Measurements from ENCODE around the gene AKR1C2. TPM values are rescaled to one million over a fixed set of nuclear protein-coding genes. Genes with fewer than 3 reads are reported as not detected.
"Not testable (repeated sequence)": the region's sequence is repeated elsewhere in the genome, so short reads cannot be mapped to it uniquely, and the experiment has no call there.

AKR1C2 gene
- total and polyA plus RNA-seq, 12 donors: 3.5 to 27.4 (median 10.3) TPM

DNA sequence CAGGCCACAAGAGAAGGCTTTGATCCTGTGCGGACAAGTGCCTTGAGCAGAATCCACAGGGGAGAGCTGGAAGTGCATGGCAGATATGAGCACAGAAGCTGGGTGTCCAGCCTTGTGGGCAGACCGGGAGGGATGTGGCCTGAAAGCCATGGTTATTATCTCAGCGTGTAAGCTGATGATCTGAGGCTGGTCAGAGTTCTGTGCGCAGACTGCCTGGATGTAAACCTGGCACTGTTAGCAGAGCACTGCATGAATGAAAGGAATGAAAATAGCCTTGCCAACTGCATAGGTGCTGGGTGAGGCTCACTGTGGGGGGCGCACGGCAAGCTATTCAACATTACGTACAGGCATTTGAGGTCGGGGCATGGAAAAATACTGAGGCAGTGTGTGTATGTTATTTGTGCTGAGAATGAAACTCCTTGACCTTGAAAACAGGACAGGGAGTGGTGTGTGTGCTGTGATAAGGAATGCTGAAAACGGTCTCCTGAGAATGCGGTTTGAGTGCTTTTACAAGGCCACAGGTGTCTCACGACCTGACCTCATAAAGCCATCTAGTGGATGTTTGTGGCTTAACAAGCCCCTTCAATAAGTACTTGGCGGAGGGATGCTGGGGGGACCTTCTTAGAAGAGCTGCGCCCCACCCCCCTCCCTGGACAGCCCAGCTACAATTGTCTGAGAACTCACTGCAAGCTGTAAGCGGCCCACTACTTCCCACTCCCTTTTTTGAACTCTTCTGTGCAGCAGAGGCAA, 21.8 kb downstream of the AKR1C2 start:
- TF ChIP-seq, protein P1, sequence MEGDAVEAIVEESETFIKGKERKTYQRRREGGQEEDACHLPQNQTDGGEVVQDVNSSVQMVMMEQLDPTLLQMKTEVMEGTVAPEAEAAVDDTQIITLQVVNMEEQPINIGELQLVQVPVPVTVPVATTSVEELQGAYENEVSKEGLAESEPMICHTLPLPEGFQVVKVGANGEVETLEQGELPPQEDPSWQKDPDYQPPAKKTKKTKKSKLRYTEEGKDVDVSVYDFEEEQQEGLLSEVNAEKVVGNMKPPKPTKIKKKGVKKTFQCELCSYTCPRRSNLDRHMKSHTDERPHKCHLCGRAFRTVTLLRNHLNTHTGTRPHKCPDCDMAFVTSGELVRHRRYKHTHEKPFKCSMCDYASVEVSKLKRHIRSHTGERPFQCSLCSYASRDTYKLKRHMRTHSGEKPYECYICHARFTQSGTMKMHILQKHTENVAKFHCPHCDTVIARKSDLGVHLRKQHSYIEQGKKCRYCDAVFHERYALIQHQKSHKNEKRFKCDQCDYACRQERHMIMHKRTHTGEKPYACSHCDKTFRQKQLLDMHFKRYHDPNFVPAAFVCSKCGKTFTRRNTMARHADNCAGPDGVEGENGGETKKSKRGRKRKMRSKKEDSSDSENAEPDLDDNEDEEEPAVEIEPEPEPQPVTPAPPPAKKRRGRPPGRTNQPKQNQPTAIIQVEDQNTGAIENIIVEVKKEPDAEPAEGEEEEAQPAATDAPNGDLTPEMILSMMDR (IDR thresholded peaks at IDR 0.05): peak; percentile 20 to 67 (median 54)
- no peak for TF ChIP-seq POLR2A (IDR thresholded peaks at IDR 0.05)
- intact Hi-C loops (cut with DNase I): loop anchor here in 1 of 2 donors (10.0 kb wide), 1 partner anchor 137 kb away; no protein-coding TSS in a partner anchor
- peak overlapping the region in 2 of 5 donors; percentile 2 to 63 for H3K27ac ChIP-seq
- DNase-seq: peak in 6 of 7 donors; percentile 26 to 74 (median 41)
- H3K9me3 ChIP-seq (replicated peaks in 1 of 3): no peaks in the 10 kb centered on the region
- H3K4me1 ChIP-seq (replicated peaks in 1 of 2): no peaks in the 10 kb centered on the region
- 52 to 62% (median 57%) methylated on average over 12 to 14 of the region's 14 CpGs for WGBS, 4 donors
- no peaks in the 10 kb centered on the region for H3K36me3 ChIP-seq (replicated peaks in 1 of 2)
- H3K27me3 ChIP-seq: no peaks in the 10 kb centered on the region
- no peak overlapping the region for H3K4me3 ChIP-seq

DNA sequence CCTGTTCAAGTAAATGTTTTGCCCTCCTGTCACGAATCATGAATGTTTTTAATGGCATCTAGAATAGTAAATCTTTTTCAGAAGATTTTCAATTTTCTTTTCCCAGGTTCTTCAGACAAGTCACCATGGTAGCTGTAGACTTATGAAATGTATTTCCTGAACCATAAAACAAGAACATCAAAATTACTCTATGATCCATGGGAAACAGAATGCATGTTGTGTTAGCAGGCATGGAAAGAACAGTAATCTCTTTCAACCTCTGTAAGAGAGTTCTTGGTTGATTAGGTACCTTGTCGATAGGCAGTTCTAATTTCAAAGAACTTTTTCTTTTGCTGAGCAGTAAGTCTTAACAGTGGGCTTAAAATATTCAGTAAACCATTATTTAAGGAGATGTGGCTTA, 22.9 kb downstream of the AKR1C2 start:
- intact Hi-C loops (cut with DNase I): loop anchor here in 1 of 2 donors (10.0 kb wide), 1 partner anchor 136 kb away; no protein-coding TSS in a partner anchor
- H3K36me3 ChIP-seq (replicated peaks in 1 of 2): no peaks in the 10 kb centered on the region
- H3K4me1 ChIP-seq (replicated peaks in 1 of 2): no peaks in the 10 kb centered on the region
- no peak for DNase-seq
- H3K9me3 ChIP-seq (replicated peaks in 1 of 3): no peaks in the 10 kb centered on the region
- H3K27ac ChIP-seq: no peak overlapping the region
- TF ChIP-seq, protein P1 (IDR thresholded peaks at IDR 0.05): no peak
- no peak for TF ChIP-seq POLR2A (IDR thresholded peaks at IDR 0.05)
- 89 to 95% (median 93%) methylated on average over 2 of the region's 2 CpGs for WGBS, 4 donors
- no peak overlapping the region for H3K4me3 ChIP-seq
- H3K27me3 ChIP-seq: no peaks in the 10 kb centered on the region

DNA sequence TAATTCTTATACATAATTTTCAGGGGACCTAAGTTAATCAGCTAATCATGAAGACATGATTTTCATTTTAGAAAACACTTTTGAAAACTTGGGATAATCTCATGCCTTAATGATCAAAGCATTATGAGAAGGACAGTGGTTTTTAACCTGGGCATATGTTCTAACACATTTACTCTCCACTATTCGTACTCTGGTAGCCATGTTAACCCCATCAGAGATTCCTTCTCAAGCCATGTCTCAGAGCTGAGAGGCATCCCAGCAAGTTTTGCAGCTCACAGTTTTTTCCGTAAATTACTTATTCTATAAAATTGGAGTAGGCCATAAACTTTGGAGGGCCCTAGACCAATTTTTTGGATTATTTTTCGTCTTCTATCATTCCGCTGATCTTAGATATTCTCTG, 24.8 kb downstream of the AKR1C2 start:
- intact Hi-C loops (cut with DNase I): no loop called here
- Histone ChIP-seq H3K4me3 (no peak overlapping the region), H3K27ac (no peak overlapping the region), H3K36me3 (replicated peaks in 1 of 2) (no peaks in the 10 kb centered on the region), H3K9me3 (replicated peaks in 1 of 3) (no peaks in the 10 kb centered on the region), H3K4me1 (replicated peaks in 1 of 2) (no peaks in the 10 kb centered on the region), H3K27me3 (no peaks in the 10 kb centered on the region)
- TF ChIP-seq POLR2A (IDR thresholded peaks at IDR 0.05): no peak
- TF ChIP-seq, protein P1 (IDR thresholded peaks at IDR 0.05): no peak
- 91 to 97% (median 95%) methylated on average over 4 of the region's 4 CpGs for WGBS, 4 donors
- DNase-seq: no peak

DNA sequence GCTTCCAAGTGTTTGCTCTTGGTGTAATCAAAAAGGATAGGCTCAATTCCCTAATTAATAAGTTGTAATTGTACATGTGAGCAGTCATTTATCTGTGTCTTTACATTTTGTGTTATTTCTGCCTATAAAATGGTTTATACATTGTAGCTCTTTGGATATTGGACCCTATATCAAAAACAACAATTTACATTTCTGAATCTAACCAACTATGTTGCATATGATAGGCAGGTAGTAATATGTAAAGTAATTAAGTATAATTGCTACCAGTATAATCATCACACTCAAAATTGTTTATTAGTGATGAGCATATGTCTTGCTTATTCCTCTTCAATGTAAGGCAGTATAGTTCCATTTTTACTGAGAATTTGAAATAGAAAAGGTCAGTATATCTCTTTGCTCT, 26.6 kb downstream of the AKR1C2 start:
- DNase-seq: no peak
- no peaks in the 10 kb centered on the region for H3K36me3 ChIP-seq (replicated peaks in 1 of 2)
- H3K27me3 ChIP-seq: no peaks in the 10 kb centered on the region
- H3K4me3 ChIP-seq: no peak overlapping the region
- H3K9me3 ChIP-seq (replicated peaks in 1 of 3): no peaks in the 10 kb centered on the region
- no peak for TF ChIP-seq POLR2A (IDR thresholded peaks at IDR 0.05)
- TF ChIP-seq, protein P1 (IDR thresholded peaks at IDR 0.05): no peak
- no peaks in the 10 kb centered on the region for H3K4me1 ChIP-seq (replicated peaks in 1 of 2)
- intact Hi-C loops (cut with DNase I): no loop called here
- no peak overlapping the region for H3K27ac ChIP-seq

DNA sequence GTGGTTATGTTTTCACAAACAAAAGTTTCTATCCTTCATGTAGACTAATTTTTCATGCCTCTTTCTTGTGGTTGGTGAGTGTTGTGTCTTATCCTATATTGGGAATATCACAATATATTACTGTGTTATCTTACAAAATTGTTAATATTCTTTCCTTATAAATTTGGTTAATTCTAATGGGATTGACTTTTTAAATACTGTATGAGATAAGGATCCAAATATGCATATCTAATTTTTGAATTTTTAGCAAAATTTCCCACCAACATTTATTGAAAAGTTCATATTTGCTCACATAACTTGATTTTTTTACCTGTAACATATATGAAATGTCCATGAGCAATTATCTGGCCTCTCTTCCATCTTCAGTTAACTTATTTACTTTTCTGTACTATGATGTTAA, 29.3 kb downstream of the AKR1C2 start:
- H3K4me1 ChIP-seq (replicated peaks in 1 of 2); H3K27me3 ChIP-seq; H3K4me3 ChIP-seq; H3K27ac ChIP-seq; DNase-seq; H3K9me3 ChIP-seq (replicated peaks in 1 of 3); intact Hi-C loops (cut with DNase I); H3K36me3 ChIP-seq (replicated peaks in 1 of 2): not testable (repeated sequence)

DNA sequence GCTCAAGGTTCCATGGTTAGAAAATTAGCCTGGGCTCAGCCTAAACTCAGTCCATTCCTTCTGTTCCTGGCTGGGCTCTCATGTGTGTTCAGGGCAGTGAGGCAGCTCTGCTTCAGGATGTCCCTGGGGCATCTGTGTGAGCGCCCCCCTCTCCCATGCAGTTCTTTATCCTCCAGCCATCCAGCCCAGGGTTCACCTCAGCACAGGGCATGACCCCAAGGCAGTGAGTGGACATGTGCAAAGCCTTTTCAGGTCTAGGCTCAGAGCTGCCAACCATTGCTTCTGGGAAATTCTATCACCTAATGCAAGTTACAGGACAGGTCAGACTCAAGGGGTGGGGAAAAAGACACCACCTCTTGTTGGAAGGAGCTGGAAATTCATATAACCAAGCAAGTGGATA, 30.4 kb downstream of the AKR1C2 start:
- H3K4me3 ChIP-seq; H3K27ac ChIP-seq; H3K4me1 ChIP-seq (replicated peaks in 1 of 2); intact Hi-C loops (cut with DNase I); H3K36me3 ChIP-seq (replicated peaks in 1 of 2); H3K9me3 ChIP-seq (replicated peaks in 1 of 3); H3K27me3 ChIP-seq; DNase-seq: not testable (repeated sequence)
- WGBS, 4 donors: 87 to 88% methylated on average over 1 of the region's 1 CpG; no CpG with 5 or more reads in 2 of the 4 donors

DNA sequence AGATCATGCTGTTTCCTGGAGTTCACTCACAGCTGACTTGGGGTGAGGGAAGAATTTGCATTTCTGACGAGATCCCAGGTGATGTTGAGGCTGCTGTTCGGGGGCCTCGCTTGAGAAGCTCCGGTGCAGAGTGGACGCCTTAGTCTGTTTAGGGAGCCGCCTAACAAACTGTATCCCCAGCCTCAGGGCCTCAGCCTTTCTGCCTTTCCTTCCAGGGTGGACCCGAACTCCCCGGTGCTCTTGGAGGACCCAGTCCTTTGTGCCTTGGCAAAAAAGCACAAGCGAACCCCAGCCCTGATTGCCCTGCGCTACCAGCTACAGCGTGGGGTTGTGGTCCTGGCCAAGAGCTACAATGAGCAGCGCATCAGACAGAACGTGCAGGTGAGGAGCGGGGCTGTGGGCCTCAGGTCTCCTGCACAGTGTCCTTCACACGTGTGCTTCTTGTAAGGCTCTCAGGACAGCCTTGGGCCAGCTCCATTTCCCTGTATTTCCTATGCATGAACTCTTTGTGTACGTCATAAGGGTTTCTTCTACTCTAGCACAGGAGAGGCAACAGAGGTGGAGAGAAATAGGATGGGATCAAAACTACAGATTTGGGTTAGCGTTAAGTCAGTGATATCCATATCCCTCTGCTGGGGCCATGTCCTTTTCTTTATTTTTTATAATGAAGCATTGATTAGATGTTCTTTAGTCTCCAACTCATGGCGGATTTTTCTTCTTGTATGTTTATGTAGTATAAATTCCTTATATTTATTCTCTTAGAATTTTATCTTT, 31.1 kb downstream of the AKR1C2 start:
- H3K4me3 ChIP-seq; H3K27ac ChIP-seq; intact Hi-C loops (cut with DNase I); DNase-seq; H3K36me3 ChIP-seq (replicated peaks in 1 of 2); H3K4me1 ChIP-seq (replicated peaks in 1 of 2); H3K9me3 ChIP-seq (replicated peaks in 1 of 3); H3K27me3 ChIP-seq: not testable (repeated sequence)
- 93 to 100% (median 97%) methylated on average over 6 to 16 of the region's 18 CpGs for WGBS, 4 donors

Measured in adrenal gland (tissue), 12 donors.